NCI-H524 treated with DMSO at 0.1 percent for 48 hours (cell line): ENCODE results near the gene SPTBN1.

ENCODE experiments used
- DNase-seq: peaks from one replicate; lab custom pipeline; 2025; lab: John Stamatoyannopoulos, UW

Gene SPTBN1

DNA sequence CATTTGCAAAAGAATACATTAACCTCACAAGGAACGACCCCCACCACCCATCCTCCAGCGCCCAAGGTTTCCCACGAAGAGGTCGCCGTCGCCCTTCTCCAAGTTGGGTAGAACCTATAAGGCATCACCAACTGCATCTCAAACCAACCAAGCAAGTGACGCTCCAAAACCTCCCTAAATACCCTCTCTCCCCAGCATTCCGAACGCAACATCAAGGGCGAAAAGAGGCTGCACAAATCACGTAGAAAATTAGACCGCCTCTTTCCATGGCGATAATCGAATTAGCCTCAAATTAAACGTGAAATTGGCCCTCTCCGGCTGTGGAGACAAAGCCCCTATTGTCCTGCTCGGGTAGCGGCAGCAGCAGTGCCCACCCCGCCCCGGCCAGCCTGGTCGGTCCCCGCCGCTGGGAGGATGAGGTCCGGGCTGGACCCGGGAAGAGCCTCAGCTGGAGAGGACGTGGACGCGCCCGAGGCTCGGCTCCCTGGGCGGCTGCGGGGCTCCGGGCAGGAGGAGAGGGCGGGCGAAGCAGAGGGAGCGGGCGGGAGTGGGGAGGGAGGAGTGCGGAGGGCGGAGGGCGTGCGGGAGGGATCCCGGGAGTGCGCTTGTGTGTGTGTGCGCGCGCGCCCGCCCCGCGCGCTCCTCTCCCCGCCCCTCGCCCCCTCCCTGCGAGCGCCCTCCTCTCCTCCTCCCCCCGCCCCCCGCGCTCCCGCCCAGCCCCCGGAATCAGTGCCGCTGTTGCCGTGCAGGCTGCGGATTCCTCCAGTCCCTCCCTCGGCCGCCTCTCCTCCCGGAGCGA lies at the start of gene SPTBN1:
TSS of gene SPTBN1 (plus strand) at position 765 of the 799 bp plus-strand sequence. CDS start 70,092 bp downstream, outside the sequence.
- peak; percentile 24 for DNase-seq

DNA sequence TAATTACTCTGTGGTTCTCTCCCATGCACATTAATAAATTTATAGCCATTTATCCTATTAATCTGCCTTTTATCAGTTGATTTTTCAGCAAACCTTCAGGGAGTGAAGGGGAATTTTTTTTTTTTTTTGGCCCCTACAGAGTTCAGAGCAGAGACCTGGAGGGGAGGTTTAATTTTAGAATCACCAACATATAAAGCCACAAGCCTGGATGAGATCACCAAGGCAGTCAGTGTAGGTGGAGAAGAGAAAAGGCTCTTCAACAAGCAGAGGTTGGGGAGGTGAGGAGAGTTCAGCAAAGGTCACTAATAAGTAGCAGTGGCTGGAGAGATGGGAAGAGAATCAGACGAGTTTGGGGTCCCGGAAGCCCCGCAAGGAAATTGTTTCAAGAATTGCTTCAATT lies 48.4 kb upstream of the SPTBN1 start:
- DNase-seq = no peak

DNA sequence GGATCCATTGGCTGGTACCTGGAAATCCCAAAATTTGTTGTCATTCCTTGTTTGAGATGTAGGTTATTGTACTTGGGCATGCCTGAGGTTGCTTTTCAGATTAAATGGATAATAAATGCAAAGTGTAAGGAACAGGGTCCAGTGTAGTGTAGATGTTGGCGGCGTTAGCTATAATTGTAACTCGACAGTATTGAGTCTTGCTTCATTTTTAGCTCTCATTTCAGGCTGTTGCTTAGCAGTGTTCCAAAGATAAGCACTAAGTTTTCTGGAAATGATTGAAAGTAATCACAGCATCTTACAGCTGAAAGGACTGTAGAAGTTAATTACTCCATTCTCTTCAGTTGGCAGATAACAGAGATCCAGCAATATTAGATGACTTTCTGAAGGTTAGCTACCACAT lies 47.8 kb upstream of the SPTBN1 start:
- no peak for DNase-seq

DNA sequence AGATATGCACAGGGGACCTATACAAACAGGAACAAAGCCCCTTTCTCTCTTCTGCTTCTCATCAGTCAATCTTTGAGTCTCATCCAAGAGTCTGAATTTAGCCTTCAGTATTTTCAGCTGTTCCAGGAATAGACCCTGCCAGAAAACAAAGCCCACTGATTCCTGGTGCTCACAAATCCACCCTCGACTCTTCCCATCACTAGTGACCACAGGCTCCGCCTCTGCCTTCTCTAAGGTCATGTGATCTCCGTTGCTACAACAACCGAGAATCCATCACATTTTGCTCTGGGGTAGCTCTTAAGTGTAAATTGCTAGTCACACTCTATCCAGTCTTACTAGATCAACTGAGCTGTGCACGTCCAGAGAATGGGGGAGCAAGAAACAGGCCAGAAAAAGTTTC lies 46.4 kb upstream of the SPTBN1 start:
- DNase-seq = peak; percentile 13

DNA sequence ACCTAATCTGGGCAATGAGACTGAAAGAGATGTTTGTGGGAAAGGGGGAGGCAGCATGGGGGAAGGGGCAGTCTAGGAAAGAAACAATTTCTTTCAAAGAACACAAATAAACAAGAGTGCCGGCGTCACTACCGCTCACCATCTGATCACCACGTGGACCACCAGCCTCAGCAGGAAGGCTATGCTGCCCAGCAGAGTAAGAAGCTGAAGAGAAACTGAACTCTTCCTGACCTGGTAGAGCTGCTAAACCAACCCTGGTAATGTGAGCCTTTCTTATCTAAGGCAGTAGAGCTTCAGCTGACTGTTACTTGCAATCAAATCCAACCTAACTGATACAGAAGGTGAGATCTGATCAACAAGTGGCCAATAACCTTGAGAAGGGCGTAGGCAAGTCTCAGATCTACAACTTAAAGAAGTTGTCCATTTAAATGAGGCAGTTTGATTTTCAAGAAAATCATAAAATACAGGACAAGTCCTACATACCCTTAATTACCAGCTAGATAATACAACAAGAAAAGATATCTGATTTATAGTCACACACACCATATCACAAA lies 44.2 kb upstream of the SPTBN1 start:
- no peak for DNase-seq

DNA sequence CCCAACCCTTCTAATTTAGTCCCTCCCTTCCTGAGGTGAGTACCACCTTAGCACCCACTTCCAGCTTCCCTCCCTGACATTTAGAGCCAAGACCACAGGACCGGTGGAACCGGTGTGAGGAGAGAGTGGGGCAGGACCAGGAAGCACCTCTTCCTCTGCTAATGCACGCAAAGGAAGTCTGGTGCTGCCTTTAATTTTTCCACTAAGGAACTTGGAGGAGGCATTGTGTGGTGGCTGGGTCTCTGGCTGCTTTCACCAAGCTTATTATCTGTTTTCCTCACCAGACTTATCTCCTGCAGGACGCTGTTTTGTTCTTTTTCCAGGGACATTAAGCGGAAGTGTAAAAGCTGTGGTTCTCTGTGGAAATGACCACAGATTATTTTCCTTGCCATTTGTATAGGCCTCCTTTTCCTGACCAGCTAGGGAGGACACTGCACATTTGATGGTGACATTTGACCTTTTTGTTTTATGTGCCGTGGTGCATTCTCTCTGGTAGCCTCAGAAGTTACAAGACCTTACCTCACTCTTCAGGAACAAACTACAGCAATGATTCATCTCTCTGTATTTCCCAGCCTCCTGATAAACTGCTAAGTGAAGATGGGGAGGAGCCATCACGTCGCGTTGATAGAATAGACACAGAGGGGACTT lies 39.8 kb upstream of the SPTBN1 start:
- DNase-seq = no peak

DNA sequence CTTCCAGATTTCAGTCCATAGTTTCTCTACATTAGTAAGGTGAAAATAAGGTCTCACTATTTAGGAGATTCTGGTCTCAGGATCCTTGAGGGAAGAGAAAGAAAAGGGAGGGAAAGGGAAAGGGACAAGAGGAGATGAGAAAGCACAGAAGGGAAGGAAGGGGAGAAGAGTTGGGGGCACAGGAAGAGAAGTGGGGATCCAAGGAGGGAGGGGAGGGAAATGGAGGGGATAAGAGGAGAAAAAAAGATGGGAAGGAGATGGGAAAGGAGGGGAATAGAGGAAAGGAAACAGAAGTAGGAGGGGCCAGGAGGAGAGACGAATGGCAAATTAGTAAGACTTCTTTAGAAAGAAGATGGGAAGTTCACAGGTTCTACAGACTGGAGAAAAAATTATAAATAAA lies 39.2 kb upstream of the SPTBN1 start:
- DNase-seq = no peak

DNA sequence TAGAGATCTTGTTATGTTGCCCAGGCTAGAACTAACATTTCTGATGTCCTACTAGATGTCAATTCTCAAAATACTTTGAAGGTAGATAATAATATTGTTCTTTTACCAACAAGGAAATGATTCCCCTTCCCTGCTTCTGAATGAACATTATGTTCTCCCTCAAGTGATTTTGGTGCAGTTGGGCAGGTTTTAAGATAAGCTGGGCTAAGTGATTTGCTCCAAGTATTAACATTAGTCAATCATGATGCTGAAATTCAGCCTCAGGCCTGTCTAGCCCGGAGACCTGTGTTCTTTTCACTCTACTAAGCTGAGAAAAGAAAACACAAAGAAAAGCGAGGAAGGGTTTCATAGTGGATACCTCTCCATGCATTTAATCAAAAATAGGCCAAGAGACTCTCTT lies 38.5 kb upstream of the SPTBN1 start:
- DNase-seq = no peak

DNA sequence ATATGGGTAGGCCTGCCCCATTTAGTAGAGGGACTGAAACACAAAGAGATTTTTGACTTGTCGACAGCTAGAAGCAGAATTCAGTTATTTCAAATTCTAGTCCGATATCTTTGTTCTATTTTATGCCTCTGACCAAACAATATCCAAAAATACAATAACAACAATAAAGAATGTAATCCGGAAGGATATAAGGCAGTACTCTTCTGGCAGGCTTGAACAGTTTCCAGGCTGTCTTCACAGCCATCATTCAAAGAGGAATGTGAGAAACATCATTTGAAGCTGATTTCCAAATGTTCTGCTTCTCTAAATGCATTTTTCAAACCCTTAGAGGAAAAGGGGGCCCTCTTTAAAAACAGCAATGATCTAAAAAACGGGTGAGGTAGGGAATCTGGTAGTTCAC lies 36.7 kb upstream of the SPTBN1 start:
- DNase-seq = no peak

DNA sequence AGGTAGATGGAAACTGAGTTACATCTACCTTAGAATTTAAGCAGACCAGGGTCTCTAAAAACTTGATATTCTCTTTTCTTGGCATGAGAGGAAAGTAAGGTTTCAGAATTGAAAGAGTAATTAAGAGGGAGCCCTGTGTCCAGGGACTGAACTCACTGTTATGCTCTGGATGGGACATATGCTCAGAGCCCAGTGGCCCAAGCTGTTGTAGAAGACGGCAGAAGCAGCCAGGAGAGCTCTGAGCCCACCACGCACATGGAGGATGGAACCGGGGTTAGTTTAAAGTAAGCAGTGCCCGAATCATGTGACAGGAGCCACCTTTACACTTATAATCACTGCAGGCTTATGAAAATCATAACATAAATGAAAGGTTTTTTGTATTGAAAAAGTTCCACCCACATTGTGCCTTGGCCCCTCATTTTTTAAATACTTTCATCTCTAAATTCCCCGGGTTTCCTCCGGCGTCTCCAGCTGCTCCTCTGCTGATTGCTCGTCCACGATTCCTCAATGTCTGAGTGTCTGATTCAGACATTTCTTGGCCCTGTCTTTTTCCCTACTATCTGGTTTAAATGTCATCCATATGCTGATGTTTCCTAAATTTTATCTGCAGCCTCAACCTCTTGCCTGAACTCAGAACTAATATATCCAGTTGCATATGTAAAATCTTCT lies 36.1 kb upstream of the SPTBN1 start:
- DNase-seq = no peak

DNA sequence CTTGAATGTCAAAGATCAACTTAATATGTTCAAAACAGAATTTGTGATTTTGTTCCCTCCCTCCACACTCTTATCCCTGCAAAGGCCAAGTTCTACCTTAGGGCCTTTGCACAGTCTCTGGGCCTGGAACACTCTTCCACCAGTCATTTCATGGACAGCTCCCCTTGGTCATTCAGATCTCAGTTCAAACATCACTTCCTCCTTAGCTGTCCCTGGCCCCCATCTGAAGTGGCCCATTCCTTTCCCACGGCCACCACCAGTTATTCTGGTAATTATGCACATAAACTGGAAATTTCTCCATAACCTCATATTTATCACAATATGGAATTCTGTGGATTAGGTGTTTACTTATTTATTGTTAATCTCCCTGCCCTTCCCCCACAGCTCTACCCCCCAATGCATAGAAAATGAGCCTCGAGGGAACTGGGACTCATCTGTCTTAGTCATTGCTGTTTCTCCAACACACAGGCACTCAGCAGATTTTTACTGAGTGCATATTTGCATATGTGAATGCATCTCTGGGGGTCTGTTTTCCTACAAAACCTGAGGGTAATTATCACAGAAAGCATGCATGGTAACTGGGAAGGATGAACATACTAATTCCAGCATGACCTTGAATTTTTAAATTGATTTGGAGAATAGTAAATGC lies 35.5 kb upstream of the SPTBN1 start:
- DNase-seq = no peak

DNA sequence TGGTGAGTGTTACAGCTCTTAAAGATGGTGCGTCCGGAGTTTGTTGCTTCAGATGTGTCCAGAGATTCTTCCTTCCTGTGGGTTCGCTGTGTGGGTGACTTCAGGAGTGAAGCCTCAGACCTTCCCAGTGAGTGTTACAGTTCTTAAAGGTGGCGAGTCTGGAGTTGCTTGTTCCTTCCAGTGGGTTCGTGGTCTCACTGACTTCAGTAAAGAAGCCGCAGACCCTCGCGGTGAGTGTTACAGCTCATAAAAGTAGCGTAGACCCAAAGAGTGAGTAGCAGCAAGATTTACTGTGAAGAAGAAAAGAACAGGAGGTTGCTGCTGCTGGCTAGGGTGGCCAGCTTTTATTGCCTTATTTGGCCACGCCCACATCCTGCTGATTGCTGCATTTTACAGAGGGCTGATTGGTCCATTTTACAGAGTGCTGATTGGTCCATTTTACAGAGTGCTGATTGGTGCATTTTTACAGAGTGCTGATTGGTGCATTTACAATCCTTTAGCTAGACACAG lies 34.0 kb upstream of the SPTBN1 start:
- no peak for DNase-seq

DNA sequence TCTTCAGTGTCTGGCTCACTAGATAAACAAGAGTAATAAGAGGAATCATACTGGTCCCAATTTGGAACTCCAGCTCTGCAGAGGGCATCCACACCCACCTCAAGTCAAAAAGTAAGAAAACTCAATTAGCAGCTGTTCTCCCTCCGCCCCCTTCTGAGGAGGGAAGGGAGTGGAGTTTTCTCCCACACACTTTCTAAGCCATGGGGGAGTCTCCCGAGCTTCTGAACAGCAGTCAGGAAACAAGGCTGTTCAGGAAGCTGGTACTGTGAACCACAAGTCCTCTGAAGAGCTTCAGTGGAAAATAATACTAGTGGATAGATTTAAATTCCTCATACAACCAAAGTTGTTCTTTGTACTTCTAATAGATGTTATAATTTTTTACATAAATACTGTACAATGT lies 32.9 kb upstream of the SPTBN1 start:
- DNase-seq = no peak

DNA sequence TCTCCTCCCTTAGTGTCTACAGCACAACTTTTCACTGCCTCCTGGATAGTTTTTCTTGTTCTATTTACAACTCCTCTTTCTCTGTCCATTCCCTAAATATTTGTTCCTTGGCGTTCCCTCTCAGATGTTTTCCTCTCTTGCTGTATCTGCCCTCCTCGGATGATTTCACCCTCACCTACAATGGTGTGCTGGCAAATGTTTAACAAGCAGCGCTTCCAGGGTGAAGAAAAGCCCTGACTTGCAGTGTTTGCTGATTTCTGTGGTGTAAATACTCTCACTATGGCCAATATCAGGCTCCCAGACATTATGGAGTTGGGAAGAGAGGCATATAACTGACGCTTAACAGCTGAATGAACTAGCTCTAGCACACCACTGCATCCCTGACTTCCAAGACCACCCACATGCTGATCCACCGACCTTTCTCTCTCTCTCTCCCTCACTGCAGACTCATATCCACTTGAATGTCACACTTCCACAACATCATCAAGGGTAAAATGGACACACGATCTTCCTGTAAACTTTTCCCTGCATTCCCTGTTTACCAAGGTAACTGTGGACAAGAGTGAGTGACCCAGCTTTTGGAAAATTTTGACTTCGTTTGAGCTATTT lies 31.5 kb upstream of the SPTBN1 start:
- DNase-seq = no peak

DNA sequence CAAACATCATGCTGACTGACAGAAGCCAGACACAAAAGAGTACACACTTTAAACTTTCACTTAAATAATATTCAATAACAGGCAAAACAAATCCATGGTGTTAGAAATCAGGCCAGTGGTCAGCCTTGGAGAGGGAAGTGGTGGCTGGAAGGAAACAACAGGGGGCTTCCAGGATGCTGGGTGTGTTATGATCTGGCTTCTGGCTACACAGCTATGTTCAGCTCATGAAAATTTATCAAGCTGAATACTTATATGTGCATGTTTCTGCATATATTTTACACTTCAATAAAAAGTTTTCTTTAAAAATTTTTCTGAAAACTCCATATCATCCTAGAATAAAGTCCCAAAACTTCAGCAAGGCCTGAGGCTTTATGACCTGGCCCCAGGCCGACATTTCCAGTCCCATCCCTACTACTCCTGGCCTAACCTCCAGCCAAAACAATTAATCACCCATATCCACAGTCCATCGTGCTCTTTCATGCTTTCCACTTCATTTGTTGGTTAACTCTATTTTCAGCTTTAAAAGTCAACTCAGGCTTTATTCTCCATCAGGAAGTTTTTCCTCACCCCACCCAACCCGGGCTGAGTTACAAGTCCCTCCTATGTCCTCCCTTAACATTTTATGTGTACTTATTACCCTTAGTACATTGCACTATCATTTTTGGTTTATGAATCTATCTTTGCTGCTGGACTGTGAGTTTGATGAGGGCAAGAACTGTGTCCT lies 27.9 kb upstream of the SPTBN1 start:
- DNase-seq = no peak

DNA sequence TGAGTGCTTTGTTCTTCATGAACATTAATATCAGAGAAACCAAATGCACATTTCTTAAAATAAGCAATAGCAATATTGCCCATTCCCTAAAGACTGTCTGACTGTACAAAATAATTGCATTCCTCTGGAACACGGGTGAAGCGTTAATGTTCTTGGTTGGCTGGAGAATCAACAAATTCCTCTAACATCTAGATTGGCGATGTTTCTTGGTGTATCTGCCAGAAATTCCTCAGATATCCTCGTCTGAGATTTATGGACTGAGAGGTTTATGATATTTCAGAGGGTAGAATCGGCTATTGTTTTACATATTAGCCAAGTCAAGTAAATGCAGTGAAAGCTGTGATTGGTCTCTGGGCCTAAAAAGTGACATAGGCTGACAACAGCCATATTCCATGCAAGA lies 27.1 kb upstream of the SPTBN1 start:
- no peak for DNase-seq

DNA sequence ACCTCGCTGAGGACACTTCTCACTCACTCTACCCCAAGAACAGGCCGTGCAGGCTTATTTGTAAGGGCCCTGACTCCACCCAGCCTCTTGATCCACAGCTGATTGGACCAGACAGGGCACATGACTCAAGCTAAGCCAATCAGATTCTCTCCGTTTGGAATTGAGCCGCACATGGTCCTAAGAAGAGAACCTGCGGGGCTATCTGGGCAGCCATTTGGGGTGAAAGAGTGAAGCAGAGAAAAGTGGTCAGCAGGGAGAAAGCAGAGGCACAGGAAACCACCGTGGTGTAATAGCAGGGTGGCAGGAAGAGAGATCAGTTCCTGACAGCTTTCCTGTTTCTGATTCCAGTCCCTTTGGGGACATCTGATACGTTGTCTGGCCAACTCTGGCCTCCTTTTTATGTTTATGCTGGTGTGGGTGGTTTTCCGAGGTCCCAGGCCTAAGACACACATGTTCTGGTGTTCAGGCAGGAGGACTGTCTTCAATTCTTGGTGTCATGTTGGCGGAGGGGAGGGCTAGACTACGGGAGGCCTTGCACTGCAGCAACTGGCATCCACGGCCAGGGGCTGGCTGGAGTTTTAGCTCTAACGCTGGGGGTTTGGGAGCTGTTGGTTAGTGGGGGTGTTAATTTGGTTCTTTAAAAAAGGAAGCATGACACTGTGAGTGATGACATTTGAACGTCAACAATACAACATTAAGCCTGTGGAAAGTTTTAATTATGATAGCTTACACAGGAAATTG lies 26.1 kb upstream of the SPTBN1 start:
- no peak for DNase-seq

DNA sequence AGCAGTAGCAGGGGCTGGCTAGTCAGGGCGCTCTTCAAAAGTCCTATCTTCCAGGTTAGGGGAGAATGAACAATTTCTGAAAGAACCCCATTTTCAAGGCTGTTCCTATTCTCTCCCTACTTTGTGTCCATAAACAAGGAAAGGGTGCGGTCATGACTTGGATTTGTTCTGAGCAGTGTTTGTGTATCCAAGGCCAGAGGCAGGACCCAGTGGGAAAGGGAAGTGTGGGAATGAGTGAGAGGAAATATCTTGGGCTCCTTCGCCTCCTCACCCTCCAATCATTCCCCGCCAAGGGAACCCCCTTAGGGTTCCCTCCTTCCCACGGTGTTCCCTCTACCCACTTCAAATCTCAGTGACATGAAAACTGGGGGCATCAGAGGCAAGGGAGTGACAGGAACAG lies 25.5 kb upstream of the SPTBN1 start:
- no peak for DNase-seq

DNA sequence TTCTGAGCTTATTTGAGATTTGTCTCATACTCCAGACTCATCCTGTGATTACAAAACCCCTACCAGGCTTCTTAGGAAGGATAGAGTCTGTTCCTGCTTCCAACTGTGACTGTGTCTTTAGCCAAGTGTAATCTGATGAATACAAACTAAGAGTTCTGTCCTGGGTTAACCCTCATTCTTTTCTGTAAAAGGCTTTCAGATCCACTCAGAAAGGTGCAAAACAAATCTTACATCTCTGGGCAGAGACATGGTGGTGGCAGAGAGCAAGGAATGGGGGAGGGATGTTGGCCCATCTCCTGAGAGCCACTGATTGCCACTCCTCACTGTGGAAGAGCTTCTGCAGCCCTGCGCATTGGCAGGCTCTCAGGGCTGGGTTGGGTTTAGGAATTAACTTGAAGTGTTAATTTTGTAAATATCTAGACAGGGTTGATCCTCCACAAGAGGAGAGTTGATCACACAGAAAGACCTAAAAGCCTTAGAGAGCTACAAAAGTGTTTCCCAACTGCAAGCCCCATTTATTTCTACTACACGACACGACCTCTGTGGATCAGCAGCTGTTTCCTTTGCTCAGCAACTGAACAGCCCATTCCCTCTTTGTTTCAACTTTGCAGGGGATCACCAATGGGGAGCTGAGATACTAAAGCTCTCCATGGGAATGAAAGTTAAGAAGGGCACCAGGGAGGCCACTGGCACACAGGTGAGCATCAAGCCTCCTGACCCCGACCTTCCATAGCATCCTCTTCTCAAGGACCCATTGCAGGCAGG lies 23.7 kb upstream of the SPTBN1 start:
- DNase-seq = no peak

DNA sequence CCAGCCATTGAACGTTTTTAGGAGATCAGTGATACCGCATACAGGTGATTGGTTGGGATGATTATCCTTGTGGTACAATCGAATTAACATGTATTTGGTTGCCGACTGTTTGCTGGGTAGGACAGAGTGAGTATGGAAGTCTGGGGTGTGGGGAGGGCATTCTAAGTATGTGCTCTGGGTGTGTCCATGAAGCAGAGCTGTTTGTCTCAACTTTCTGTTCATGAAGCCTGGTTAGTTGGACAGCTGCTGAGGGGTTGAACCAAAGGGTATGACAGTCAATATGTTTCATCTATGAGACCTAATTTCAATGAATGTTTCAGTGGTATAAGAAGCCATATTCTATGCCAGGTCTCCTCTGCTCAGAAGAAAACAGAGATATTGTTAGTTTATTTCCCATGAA lies 21.9 kb upstream of the SPTBN1 start:
- no peak for DNase-seq
